ENCODE measurements around the gene MMP21.

The MMP21 gene

DNA sequence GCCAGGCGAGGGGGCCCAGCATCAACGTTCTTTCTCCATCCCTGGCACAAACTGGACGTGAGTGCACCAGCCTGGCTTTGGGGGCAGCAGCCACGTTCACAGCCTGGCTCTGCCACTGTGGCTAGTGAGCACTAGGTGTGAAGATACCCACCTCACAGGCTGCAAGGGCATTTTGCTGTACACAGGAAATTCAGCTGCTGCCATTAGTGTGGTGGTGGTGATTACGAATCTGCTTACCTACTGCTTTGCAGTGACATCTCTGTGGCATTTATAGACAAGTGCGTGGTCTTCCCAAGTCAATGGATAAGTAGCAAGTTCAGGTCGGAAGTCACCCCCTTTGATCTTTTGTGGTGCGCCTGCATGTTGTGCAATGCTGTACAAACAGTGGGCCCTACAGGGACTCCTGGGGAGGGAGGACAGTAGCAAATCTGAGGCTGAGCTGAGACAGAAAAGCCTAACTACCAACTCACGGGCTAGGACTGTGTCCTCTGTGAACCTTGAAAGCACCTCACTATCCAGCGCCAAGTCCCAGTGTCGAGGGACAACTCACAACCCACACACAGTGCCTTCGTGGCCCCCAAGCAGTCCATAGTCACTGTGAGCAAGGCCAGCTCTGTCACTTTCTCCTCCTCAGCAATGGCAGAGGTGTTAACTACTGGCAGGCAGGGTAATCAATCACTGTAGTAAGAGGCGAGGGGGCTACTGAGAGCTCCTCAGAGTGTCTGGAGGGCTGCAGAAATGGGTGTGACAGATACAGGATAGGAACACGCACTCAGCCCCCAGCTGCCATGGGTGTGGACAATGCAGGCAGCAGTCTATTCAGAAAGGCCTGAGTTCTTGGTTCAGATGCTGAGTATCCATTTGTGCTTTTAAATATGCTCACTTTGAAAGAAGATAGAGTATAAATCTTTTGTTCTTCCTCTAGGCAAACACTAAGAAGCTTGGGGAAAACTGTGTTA lies 17.0 kb upstream of the MMP21 start:
- DNase-seq, result no peak

DNA sequence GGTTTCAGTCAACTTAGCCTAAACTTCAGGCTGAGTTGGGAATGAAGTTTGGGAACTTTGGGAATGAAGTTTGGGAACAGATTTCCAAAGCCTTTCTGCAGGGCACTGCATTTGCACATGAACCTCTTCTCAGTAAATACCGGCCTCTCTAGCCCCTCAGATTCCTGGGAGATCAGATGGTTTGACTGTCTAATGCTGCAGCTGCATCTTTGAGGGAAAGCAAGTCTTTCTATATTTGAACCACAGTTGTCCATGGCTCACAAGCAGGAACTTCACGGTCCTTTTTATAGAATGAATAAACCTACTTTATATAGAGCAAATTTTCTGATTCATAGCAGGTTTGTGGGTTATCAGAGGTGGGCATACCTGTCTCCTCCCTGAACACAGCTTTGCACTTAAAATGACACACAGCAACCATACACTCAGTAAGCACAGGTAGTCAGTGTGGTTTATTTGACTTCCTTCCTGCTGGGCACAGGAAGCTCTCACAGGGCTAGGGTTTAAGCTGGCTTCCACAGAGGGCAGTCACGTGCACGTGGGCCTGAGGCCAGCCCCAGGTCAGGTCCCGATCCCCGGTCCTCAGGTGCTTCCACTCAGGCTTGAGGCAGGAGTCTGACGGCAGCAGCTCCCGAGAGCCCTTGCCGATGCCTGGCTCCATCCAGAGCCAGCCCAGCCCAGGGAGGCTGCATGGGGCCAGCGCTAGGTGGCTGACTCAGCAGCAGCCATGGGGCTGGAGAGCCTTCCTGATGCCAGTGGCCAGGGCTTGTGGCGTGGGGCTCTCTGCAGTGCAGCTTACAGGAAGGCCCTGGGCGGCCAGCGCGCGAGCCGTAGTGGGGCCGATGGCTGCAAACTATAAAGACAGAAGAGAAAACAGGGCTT lies 12.8 kb upstream of the MMP21 start:
- DNase-seq, result no peak

DNA sequence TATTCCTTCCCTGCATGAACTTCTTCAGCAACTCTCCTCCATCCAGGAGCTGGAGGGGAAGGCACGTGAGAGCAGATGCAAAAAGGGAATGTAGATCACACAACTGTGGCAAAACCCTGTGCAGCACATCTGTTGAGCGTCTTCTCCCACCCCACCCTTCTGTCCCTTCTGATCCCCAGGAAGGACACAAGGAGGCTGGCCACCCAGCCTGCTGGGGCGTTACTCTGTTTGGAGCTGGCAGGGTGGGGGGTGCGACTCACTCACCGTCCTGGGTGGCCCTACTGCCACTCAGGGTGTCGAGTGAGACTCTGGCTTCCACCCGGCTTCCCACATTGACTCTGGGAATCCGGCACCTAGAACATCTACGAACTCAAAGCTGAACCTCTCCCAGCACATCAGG lies 10.2 kb upstream of the MMP21 start:
- DNase-seq, result no peak

DNA sequence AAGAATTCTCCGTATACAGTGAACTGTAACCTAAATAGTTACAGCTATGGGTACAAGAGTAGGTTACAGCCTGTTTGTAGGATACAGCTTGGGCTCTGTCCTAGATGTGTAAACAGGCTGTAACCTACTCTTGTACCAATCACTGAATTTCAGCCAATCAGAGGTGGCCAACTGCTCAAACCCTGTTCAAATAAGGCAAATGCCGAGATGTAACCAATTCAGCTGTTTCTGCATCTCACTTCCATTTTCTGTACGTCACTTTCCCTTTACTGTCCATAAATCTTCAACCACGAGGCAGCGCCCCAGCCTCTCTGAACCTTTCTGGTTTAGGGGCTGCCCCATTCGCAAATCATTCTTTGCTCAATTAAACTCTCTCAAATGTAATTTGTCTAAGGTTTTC lies 8.3 kb upstream of the MMP21 start:
- no peak for DNase-seq

DNA sequence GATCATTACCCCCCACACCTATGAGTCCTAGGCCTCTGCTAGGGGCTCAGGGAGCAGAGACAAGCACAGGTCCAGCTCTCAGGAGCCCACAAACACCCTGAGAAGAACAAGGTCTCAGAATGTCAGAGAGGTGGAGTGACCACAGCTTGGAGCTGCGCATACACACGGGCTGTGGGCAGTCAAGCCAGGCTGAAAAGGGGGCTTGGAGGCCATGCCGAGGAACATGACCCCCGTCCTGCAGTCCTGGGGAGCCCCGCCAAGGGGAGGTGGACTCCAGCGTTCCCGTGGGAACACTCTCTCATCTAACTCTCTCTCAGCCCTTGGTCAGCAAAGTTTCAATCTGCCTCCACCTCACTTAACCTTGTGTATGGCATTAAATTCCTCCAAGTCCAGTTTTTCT lies 7.8 kb upstream of the MMP21 start:
- DNase-seq, result no peak

DNA sequence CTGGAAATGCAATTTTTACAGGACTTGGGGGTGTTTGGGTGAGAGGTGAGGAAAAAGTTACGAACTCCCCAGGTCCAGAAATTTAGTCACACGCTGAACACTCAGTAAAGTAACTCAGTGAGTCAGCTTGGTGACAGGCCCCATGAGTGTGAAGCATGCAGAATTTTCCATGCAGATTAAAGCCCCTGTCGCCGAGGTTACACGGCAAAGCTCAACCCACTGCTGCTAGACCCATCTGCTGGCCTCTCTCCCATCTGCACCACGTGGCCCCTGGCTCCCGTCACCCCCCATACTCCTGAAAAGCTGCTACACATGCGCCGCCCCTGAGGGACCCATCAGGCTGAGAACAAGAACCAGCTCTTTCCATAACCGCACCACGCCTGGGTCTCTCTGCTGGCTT lies 7.0 kb upstream of the MMP21 start:
- DNase-seq, result peak; percentile 12

DNA sequence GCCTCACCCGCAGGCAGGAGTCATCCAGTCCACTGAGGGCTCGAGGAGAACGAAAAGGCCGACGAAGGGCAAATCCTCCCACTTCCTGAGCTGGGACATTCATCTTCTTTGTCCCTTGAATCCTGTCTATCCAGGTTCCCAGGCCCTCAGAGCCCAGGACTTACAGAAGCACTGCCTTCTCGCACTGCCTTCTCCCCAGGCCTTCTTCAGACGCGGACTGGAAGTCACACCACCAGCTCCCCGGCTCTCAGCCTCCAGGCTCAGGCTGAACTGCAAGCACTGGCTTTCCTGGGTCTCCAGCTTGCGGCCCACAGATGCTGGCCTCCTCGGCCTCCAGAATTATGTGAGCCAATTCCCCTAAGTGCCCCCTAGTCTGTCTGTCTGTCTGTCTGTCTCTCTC lies 6.4 kb upstream of the MMP21 start:
- no peak for DNase-seq

DNA sequence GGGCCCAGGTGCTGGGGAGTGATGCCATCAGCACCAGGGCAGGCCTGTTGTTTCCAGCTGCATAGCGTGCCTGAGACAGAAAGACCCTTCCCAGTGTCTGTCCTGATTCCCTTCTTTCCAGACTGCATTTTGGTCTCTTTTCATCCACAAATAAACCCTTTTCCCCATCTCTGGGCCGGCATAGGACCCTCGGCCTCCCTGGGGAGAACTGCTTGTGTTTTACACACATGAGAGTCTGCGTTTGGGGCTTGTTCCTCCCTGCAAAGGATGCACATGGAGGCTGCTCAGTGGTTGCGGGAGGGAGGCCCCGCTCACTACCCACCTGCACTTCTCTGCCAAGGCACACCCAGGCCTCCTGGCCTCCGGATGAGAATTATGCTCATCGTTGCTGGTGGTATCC lies 5.8 kb upstream of the MMP21 start:
- DNase-seq, result no peak

DNA sequence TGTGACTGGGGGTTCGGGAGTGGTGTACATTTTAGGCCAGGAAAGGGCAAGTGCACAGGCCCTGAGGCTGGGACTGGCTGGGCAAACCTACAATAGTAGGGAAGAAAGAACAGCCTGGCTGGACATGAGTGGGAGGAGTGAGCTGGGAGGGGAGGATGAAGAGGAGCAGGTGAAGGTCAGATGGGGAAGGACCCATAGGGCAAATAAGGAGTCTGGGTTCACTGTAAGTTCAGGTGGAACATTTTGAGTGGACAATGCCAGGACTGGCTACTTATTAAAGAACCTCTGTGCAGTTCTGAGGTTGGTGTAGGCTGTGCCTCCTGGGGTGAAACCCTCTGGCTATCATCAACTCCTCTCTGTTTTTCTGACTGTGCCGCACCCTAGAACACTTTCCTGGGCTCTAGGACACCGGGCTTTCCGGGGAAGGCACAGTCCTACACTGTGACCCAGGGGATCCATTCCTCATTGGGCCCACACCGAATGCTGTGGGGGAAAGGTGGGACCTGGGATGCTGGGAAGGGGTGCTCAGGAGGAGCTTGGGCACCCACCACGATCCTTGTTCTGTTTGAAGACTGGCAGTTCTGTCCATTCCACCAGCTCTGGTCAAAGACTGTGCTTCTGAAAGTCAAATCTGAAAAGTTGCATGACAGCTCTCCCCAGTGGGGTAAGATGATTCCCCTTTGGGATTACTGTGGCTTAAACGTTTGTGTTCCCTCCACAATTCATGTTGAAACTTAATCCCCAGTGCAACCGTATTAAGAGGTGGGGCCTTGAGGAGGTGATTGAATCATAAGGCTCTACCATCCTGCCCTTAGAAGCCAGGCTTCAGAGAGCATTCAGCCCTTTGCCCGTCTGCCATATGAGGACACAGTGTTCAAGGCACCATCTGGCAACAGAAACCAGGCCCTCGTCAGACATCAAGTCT lies 4.0 kb upstream of the MMP21 start:
- DNase-seq, result no peak

DNA sequence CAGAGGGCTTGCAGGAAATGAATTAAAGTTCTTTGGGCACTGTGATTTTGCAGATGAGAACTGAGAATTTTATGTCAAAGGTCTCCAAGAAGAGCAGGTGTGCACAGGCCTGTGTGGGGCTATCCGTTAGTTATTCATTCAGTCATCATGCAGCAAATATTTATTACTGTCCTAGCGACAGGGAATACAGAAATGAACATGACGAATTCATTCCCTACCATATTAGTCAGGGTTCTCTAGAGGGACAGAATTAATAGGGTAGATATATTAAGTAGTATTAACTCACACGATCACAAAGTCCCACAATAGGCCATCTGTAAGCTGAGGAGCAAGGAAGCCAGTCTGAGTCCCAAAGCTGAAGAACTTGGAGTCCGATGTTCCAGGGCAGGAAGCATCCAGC lies 2.9 kb upstream of the MMP21 start:
- no peak for DNase-seq

DNA sequence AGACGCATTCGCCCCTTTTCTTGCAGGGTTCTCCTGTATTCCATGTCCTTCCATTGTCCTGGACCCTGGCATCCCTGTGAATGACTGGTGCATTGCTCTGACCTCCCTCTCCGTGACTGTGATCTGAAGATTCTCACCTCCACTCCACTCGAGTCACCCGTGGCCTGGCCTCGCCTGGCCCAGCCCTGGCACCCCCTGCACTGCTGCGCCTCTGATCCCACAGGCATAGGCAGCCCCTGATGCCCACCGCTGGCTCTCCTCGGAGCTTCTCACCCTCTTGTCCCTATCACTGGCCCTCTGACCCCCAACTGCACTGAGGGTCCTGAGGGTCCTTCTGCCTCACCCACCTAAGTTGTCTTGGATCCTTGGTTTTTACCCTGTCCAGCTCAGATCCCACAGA lies 2.2 kb upstream of the MMP21 start:
- DNase-seq, result no peak

DNA sequence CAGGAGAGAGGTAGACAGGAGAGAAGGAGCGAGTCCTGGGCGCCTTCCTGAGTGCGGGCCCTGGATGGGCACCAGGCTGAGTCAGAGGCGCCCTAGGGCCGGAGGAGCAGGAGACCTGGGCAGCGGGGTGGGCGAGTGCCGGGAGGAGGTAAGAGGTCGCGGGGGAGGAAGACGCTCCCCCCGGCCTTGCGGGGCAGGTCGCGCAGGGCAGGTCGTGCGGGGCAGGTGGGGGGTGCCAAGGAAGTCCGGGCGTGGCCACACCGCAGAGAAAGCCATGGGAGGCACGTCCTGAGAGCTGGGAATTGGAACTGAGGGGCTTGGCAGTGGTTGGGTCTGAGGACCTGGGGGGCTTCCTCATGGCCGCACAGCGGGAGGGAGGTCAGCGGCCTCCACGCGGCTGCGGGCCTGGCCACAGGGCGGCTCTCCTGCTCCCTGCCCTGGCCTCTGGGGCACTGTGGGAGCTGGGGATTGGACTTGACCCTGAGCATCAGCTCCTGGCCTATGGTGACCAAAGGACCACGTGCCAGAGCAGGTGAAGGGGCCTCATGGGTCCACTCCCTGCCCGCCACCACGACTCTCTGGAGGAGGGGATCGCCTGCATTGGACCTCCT lies 935 bp downstream of the MMP21 start:
- no peak for DNase-seq

DNA sequence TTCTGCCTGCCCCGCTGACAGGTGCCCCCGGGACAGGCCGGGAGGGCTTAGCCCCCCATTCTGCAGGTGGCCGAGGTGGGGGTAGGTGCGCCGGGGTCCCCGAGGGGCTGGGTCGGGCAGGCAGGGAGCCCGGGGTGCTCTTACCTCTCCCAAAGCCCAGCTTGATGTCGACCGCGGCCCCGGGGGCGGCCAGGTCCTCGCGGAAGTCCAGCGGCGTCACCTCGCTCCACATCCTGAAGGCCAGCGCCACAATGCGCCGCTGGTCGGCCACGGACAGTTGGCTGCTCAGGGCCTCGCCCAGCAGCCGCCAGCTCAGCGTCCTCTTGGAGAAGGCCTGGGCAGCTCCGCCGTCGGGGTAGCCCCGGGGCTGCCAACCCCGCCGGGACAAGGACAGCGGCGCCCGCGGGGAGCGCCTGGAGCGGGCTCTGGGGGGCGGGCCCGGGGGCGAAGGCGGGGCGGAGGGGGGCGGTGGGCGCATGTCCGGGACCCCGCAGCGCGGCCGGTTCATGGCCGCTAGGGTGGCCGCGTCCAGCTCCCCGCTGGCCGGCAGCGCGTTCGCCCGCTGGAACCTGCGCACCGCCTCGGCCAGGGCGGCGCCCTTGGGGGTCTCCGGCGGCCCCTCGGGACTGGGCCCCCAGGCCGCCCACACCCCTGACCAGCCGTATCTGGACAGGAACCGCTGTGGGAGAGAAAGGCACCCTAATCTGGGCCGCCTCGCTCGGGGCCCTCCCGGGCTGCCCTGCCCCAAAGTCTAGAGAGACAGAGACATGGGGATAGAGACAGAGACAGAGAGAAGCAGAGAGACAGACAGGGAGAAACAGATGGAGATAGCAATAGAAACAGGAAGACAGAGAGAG lies 1.7 kb downstream of the MMP21 start:
- DNase-seq, result no peak

DNA sequence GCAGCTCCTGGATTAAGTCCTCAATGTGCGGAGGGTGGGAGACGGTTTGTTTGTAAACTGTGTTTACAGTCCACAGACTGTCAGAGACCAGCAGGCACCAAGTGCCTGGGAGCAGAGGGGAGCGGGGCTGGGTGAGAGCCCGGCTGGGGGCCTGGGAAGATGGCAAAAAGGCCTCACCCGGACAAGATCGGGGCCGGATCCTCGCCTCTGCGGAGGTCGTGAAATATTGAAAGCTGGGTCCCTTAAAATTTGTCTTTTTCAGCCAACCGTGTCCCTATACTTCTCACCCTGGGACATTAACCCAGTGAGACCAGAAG lies 2.8 kb downstream of the MMP21 start:
- DNase-seq, result no peak

DNA sequence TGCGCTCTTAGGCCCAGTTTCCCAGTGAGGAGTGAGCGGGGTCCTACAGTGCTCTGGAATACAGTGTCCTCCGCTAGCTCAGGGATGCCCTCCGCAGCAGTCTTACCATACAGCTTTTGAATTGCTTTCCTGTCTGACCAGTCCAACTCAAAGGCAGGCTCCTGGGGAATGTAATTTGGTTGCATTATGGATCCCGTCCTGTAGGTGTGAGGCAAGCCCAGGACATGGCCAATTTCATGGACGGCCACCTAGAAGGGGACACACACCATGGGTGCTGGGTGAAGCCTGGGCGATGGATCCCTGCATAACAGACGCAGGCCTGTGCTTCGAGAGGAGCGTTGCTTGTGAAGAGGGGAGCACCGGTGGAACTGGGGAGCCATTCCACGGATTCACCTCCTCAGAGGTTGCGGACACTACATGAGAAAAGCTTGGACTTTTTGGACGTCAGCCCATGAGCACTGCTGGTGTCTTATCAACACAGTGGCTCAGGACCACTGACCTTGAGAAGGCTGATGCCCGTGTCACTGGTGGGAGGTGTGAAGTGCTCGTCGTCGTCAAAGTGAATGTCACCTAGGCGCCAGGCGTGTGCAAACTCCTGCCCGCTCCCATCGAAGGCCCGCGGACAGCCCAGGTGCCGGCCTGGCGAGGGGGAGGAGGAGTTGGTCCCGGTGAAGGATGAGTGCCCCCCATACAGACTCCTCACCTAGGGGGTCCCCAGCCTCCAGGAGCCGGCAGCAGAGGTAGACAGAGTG lies 3.3 kb downstream of the MMP21 start:
- DNase-seq, result no peak

DNA sequence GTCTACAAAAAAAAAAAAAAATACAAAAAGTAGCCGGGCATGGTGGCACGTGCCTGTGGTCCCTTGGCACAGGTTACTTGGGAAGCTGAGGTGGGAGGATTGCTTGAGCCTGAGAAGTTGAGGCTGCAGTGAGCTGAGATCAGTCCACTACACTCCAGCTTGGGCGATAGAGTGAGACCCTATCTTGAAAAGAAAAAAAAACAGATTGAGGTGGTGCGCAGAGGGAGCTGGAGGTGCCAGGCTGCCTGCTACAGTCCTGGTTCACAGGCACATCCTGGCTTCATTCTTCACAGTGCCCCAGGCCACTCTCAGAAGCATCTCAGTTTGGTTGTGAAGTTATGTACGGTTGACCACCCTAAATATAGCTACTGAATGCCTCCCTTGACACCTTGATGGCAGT lies 4.8 kb downstream of the MMP21 start:
- no peak for DNase-seq

DNA sequence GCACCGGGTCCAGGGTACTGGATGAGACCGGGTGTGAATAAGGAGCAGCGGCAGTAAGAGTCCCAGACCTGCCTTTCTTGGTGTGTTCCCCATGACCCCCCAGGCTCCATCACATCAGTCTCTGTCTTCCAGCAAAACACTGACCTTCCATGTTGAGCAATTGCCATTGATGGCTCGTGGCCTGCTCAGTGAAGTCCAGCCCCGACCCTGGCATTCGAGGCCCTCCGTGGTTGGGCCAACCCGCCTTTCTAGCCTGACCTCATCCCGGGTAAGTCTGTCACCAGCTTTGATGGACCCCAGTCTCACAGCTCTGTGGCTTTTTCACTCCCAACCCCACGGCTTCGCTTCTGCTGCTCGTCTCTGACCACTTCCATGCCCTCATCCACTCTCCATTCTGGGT lies 6.4 kb downstream of the MMP21 start:
- no peak for DNase-seq

DNA sequence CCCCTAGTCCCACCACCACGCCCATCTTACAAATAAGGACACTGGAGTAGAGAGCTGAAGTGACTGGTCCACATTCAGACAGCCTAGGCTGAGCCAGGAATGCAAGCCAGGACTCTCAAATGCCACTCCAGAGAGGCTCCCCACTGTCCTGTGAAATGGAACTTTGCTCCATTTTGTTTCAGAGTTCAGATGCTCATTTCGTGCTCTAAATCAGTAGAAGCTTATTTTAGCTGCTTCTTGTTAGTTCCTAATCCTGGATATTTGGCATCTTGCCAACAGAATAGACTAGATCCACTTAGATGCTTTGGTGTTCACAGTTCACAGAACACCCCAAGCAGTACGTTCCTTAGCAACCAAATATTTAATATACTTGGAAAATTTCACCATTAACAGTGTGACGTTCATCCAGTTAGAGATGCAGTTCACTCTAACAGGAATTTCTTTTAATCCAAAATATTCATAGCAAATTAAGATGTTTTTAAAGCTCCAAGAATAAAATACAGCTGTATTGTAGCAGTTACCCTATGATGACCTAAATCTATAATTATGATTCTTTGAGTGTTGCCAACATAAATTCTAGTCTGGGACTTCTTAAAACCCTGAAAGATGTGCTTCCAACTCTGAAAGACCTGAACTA lies 7.3 kb downstream of the MMP21 start:
- DNase-seq, result peak; percentile 27

DNA sequence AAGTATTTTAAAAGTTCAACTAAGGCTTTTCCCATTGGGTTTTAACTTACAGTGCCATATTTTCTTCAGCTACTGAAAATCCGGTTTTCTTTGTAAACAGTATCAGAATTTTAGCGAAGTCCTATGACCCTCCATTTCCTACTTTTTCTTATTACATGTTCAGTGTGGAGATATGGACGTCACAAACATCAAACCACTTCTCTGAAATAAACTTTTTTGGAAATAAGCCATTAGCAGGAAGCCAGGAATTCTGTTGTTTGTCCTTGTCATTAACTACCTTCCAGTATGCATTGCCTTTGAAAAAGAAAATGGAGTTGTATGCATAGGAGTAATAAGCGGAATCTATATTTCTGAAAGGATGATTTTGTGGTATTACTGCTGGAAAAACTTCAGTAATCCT lies 9.1 kb downstream of the MMP21 start:
- no peak for DNase-seq

DNA sequence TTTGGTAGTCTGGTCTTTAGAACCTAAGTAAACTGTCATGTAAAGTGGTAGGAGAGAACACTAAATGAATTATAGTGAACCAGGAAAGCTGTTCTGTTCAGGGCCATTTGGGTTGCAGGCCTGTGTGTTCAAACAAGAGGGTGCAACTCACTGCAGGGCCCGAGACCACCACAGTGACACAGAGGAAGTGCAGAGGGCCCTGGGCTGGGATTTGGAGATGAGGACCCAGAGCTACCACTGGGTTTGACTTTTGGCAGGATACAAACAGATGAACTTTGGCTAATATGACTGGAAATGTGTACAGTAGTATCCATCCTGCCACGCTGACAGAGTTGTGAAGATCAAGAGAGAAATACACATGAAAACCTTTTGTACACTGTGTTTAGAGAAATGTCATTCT lies 9.8 kb downstream of the MMP21 start:
- no peak for DNase-seq

Data from fibroblast of skin of back (primary cell).